HG03060 (cell line): ENCODE data around the gene CIITA.
"Not testable (repeated sequence)": the region's sequence is repeated elsewhere in the genome, so short reads cannot be mapped to it uniquely, and the experiment has no call there.

Experiments
- ATAC-seq: cut with Tn5 transposase; IDR thresholded peaks from one replicate; pipeline ENCODE4 v1.9.1; 2021; ENCODE audit warnings: low read depth, moderate number of reproducible peaks; ENCODE audit not compliant: unreplicated experiment

CIITA gene

GRCh38 chr16:10916534-10916933 is 39.5 kb downstream of the CIITA start:
- no peak for ATAC-seq

- no peak for ATAC-seq
Measured at GRCh38 chr16:10918294-10919002, 41.4 kb downstream of the CIITA start.

GRCh38 chr16:10919003-10919351 is 42.0 kb downstream of the CIITA start:
- no peak for ATAC-seq

GRCh38 chr16:10920726-10921427 is 43.9 kb downstream of the CIITA start:
- no peak for ATAC-seq

- ATAC-seq = no peak
Measured at GRCh38 chr16:10921536-10922327, 44.7 kb downstream of the CIITA start.

- ATAC-seq = no peak
Measured at GRCh38 chr16:10922328-10923145, 45.5 kb downstream of the CIITA start.

- ATAC-seq = no peak
Measured at GRCh38 chr16:10923146-10923649, 46.2 kb downstream of the CIITA start.

GRCh38 chr16:10923650-10924214 is 46.7 kb downstream of the CIITA start:
- no peak for ATAC-seq

- not testable (repeated sequence) for ATAC-seq
Measured at GRCh38 chr16:10925285-10925684, 48.3 kb downstream of the CIITA start.

- ATAC-seq = no peak
Measured at GRCh38 chr16:10926094-10926493, 49.1 kb downstream of the CIITA start.

GRCh38 chr16:10926867-10927266 is 49.9 kb downstream of the CIITA start:
- ATAC-seq = no peak

- ATAC-seq = no peak
Measured at GRCh38 chr16:10927497-10928112, 50.6 kb downstream of the CIITA start.

- ATAC-seq = not testable (repeated sequence)
Measured at GRCh38 chr16:10929097-10929496, 52.1 kb downstream of the CIITA start.

GRCh38 chr16:10929853-10930754 is 53.1 kb downstream of the CIITA start:
- ATAC-seq = no peak

- ATAC-seq = no peak
Measured at GRCh38 chr16:10930755-10931093, 53.7 kb downstream of the CIITA start.

- no peak for ATAC-seq
Measured at GRCh38 chr16:10931134-10931533, 54.1 kb downstream of the CIITA start.

GRCh38 chr16:10931977-10932632 is 55.1 kb downstream of the CIITA start:
- no peak for ATAC-seq
